CMK (cell line): ENCODE results near the gene RHBDL3.

Experiments
- DNase-seq: peaks from one replicate; pipeline ENCODE4 v3.0.0-alpha.2; 2010; ENCODE audit warnings: low read depth

RHBDL3 gene

GRCh38 chr17:32357615-32358014 is 92.0 kb downstream of the RHBDL3 start:
- no peak for DNase-seq

GRCh38 chr17:32361270-32361669 is 95.6 kb downstream of the RHBDL3 start:
- no peak for DNase-seq

- DNase-seq, result no peak
These were observed 104.8 kb downstream of the RHBDL3 start for GRCh38 chr17:32370426-32370825.
